Loucy (cell line): ENCODE results near the gene SLC30A7.
A peak's percentile ranks its signal among the peaks of the same experiment; 100 is the strongest.

ENCODE experiments used
- H2AFZ ChIP-seq: fragments of 200-600 bp; sonication (generic); 2 replicates; pipeline ENCODE4 v1.6.0; 2016; ENCODE audit warnings: antibody characterized with exemption, mild to moderate bottlenecking, low read length, moderate library complexity
- H3F3A ChIP-seq: fragments of 200-600 bp; 2 replicates; pipeline ENCODE4 v1.6.0; 2016; ENCODE audit warnings: antibody characterized with exemption, low read depth, mild to moderate bottlenecking
- H3K27me3 ChIP-seq: fragments of 200-600 bp; sonication (generic); 2 replicates; pipeline ENCODE4 v1.6.1; 2014; ENCODE audit warnings: low read length, mild to moderate bottlenecking; ENCODE audit not compliant: insufficient read depth, poor library complexity, severe bottlenecking
- H3K36me3 ChIP-seq: fragments of 200-600 bp; sonication (generic); 2 replicates; pipeline ENCODE4 v1.6.1; 2016; ENCODE audit warnings: low read length; ENCODE audit not compliant: insufficient read depth
- H3K4me1 ChIP-seq: fragments of 200-600 bp; sonication (generic); 2 replicates; pipeline ENCODE4 v1.5.1; 2014; ENCODE audit warnings: low read length, mild to moderate bottlenecking; ENCODE audit not compliant: insufficient read depth, poor library complexity, severe bottlenecking
- H3K4me2 ChIP-seq: fragments of 200-600 bp; sonication (generic); 2 replicates; pipeline ENCODE4 v1.6.0; 2014; ENCODE audit warnings: antibody characterized with exemption, low read length, low read depth, mild to moderate bottlenecking; ENCODE audit not compliant: poor library complexity, severe bottlenecking
- H3K4me3 ChIP-seq: fragments of 200-600 bp; sonication (generic); 2 replicates; pipeline ENCODE4 v1.5.1; 2014; ENCODE audit warnings: low read length, mild to moderate bottlenecking, mixed read lengths; ENCODE audit not compliant: poor library complexity, severe bottlenecking
- H3K79me2 ChIP-seq: fragments of 200-600 bp; sonication (generic); 2 replicates; pipeline ENCODE4 v1.6.1; 2014; ENCODE audit warnings: low read length; ENCODE audit not compliant: insufficient read depth
- H3K9ac ChIP-seq: fragments of 200-600 bp; sonication (generic); 2 replicates; pipeline ENCODE4 v1.6.0; 2014; ENCODE audit warnings: mild to moderate bottlenecking, low read depth, low read length, moderate library complexity; ENCODE audit not compliant: poor library complexity, severe bottlenecking
- H3K9me2 ChIP-seq: fragments of 200-600 bp; sonication (generic); replicated peaks from 2 replicates; pipeline ENCODE4 v1.6.1; 2016; ENCODE audit warnings: low read depth, low read length, mixed read lengths
- H3K9me3 ChIP-seq: fragments of 200-600 bp; sonication (generic); 2 replicates; pipeline ENCODE4 v1.6.1; 2014; ENCODE audit warnings: mild to moderate bottlenecking, antibody characterized with exemption, low read length, low read depth; ENCODE audit not compliant: insufficient read depth
- H4K20me1 ChIP-seq: fragments of 200-600 bp; sonication (generic); 2 replicates; pipeline ENCODE4 v1.6.0; 2014; ENCODE audit warnings: antibody characterized with exemption, low read length, mild to moderate bottlenecking; ENCODE audit not compliant: insufficient read depth, poor library complexity, severe bottlenecking
- CTCF ChIP-seq: fragments of 200-600 bp; sonication (generic); conservative IDR thresholded peaks from 2 replicates; pipeline ENCODE4 v1.5.1; 2014; ENCODE audit warnings: mild to moderate bottlenecking, antibody characterized with exemption, low read length
- EZH2phosphoT487 ChIP-seq: fragments of 200-600 bp; IDR thresholded peaks from 2 replicates; pipeline ENCODE4 v1.6.1; 2018; ENCODE audit warnings: antibody characterized with exemption, mild to moderate bottlenecking, moderate library complexity, borderline replicate concordance

The SLC30A7 gene

GRCh38 chr1:100926240-100926639, 30.4 kb downstream of the SLC30A7 start:
- Histone ChIP-seq H3K4me2 (no peak overlapping the region), H2AFZ (no peak overlapping the region), H3K27me3 (no peaks in the 10 kb centered on the region), H3K4me1 (peaks cover 30% of the 10 kb centered on the region), H3K9me2 (no peaks in the 10 kb centered on the region), H3K9me3 (no peaks in the 10 kb centered on the region), H4K20me1 (no peaks in the 10 kb centered on the region), H3K36me3 (peaks cover 16% of the 10 kb centered on the region), H3K4me3 (no peak overlapping the region), H3K79me2 (no peaks in the 10 kb centered on the region), H3K9ac (no peak overlapping the region), H3F3A (peaks cover 13% of the 10 kb centered on the region; the same call in 1 of the 2 replicates)
- no peak for TF ChIP-seq EZH2phosphoT487
- no peak for TF ChIP-seq CTCF

- H3K9me3 ChIP-seq, result no peaks in the 10 kb centered on the region
- TF ChIP-seq CTCF (no peak), EZH2phosphoT487 (no peak)
- no peaks in the 10 kb centered on the region for H3K79me2 ChIP-seq
- H3F3A ChIP-seq, result peaks cover 13% of the 10 kb centered on the region; the same call in 1 of the 2 replicates
- no peaks in the 10 kb centered on the region for H3K27me3 ChIP-seq
- H3K9ac ChIP-seq, result no peak overlapping the region
- H3K9me2 ChIP-seq, result no peaks in the 10 kb centered on the region
- no peak overlapping the region for H2AFZ ChIP-seq
- peak overlapping the region; percentile 71 for H3K4me2 ChIP-seq
- peaks cover 33% of the 10 kb centered on the region for H3K4me1 ChIP-seq
- H3K4me3 ChIP-seq, result peak overlapping the region; percentile 50
- peaks cover 16% of the 10 kb centered on the region for H3K36me3 ChIP-seq
- no peaks in the 10 kb centered on the region for H4K20me1 ChIP-seq
Observed at GRCh38 chr1:100927276-100927675, 31.4 kb downstream of the SLC30A7 start.

- peak; percentile 56 for TF ChIP-seq CTCF
- no peak for TF ChIP-seq EZH2phosphoT487
- H3K9me3 ChIP-seq, result no peaks in the 10 kb centered on the region
- H3K9ac ChIP-seq, result peak overlapping the region; percentile 44
- peaks cover 13% of the 10 kb centered on the region; the same call in 1 of the 2 replicates for H3F3A ChIP-seq
- H2AFZ ChIP-seq, result no peak overlapping the region
- no peaks in the 10 kb centered on the region for H3K9me2 ChIP-seq
- no peaks in the 10 kb centered on the region for H4K20me1 ChIP-seq
- H3K27me3 ChIP-seq, result no peaks in the 10 kb centered on the region
- H3K4me3 ChIP-seq, result peak overlapping the region; percentile 50
- H3K4me2 ChIP-seq, result peak overlapping the region; percentile 71
- H3K79me2 ChIP-seq, result no peaks in the 10 kb centered on the region
- H3K4me1 ChIP-seq, result peaks cover 33% of the 10 kb centered on the region
- peaks cover 11% of the 10 kb centered on the region for H3K36me3 ChIP-seq
Observed at GRCh38 chr1:100928128-100928527, 32.2 kb downstream of the SLC30A7 start.
